NOMO-1 treated with dmso at 0.1 percent for 144 hours (cell line): ENCODE measurements around the gene TARBP1.
A peak's percentile ranks its signal among the peaks of the same experiment; 100 is the strongest.
"Not testable (repeated sequence)": the region's sequence is repeated elsewhere in the genome, so short reads cannot be mapped to it uniquely, and the experiment has no call there.

Experiments
- DNase-seq: peaks from one replicate; lab custom pipeline; 2025; ENCODE audit not compliant: unreplicated experiment; lab: John Stamatoyannopoulos, UW

Gene TARBP1

DNA sequence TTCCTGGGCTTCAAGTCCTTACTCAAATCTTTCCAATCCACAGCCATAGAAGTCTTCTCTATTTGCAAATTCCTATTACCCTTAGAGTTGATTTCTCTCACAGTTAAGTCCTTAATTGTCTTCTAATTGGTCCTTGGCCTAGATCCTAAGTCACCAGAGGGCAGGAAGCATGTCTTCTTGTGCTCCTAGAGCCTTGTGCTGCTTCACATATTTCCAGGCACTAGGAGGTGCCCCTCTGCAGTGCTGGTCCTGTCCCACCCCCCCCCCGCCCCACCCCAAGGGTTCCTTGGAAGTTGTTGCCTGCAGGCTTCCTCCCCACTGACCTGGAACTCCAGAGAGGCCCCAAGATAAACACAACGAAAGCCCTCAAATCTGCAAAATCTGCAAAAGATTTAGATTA is 28.1 kb upstream of the TARBP1 start:
- no peak for DNase-seq

DNA sequence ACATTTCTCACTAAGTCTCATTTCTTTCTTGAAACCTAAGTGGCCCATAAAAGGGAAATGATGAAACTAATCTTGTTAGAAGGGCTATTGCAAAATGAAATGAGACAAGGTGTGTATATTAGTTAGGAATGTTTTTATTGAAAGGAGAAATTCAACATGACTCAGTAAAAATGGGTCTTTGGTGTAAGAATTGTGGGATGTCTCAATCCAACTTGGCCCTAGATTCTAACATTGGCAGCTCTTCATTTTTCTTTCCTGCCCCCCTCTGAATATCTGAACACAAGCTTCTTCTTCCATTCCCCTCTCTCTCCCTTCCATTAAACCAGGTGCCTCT is 26.8 kb upstream of the TARBP1 start:
- no peak for DNase-seq

DNA sequence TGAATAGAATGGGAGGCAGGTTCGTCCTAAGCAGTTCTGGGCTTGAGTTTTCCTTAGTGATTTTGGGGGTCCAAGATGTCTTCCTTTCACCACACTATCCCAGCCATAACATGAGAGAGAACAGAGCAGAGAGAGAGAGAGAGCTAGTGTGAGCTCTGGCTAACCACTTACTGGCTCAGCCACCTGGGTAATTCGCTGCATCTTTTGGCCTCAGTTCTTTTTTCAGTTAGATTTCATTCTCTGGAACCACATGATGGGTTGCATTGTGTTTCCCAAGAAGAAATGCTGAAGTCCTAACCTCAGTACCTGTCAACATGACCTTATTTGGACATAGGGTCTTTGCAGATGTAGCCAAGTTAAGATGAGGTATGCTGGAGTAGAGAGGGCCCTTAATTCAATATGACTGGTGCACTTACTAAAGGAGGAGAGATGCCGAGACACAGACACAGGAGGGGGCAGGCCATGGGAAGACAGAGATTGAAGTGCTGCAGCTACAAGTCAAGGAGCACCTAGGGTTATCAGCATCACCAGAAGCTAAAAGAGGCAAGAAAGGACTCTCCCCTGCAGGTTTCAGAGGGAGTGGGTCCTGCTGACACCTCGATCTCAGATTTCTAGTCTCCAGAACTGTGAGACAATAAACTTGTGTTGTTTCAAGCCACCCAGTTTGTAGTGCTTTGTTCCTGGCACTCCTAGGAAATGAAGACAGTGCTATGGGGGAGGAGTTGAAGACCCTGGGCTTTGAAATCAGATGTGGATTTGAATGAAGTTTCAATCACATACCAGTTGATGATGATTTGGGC is 26.2 kb upstream of the TARBP1 start:
- no peak for DNase-seq

DNA sequence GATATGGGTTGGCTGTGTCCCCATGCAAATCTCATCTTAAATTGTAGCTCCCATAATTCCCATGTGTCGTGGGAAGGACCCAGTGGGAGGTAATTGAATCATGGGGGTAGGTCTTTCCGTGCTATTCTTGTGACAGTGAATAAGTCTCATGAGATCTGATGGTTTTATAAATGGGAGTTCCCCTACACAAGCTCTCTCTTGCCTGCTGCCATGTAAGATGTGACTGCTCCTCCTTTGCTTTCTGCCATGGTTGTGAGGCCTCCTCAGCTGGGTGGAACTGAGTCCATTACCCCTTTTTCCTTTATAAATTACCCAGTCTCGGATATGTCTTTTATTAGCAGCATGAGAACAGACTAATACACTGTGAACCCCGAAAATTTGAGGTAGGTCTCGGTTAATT is 25.3 kb upstream of the TARBP1 start:
- DNase-seq: not testable (repeated sequence)

DNA sequence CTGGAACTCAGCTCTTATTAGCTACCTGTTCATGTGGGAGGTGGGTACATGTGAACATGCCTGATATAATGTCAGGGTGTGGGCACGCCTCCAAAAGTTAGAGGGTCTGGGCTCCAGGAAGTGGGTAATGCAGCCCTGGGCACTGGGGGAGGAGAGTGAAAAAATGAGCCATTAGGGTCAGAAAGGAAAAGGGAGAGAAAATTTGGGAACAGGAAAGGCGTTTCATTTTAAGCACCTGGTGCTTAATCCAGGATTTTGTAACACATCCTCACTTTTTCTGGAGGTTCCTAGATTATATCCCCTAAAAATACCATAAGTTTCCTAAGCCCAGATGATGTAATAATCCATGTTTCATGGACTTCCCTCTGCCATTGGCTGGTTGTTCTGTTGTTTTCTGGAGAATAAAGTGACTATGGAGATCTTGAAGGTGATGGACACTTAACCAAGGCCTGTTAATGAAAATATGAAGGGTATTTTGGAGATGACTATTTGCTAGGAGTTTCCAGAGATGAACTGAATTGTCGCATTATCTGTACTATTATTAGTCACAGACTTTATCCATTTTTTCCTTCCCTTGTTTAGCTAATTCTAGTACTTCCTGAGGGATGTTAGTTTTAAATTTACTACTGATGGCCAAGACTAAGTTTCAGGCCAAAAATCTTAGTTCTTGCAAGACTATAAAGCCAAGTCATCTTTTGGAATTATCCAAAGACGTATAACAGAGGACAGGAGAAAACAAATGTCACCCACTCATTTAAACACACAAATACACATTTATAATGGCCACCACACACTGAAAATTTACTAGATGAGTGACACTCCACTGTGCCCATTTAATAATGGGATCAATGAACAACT is 24.4 kb upstream of the TARBP1 start:
- no peak for DNase-seq

DNA sequence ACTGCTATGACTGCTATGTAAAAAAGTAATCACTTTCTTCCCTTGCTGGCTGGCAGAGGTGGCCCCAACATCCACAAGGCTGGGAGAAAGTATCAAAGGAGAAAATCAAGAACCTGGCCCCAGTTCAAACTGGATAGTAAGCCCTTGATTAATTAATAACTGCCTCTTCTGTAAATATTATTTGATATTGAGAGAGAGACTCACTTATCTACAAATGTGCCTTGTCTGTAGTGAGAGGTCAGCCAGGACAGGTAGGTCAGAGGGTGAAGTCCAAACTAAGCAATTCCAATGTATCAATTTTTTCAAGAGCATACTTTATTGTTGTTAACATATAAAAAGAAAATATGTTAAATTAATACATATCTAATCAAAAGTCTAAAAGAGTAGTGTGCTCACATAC is 23.8 kb upstream of the TARBP1 start:
- no peak for DNase-seq

DNA sequence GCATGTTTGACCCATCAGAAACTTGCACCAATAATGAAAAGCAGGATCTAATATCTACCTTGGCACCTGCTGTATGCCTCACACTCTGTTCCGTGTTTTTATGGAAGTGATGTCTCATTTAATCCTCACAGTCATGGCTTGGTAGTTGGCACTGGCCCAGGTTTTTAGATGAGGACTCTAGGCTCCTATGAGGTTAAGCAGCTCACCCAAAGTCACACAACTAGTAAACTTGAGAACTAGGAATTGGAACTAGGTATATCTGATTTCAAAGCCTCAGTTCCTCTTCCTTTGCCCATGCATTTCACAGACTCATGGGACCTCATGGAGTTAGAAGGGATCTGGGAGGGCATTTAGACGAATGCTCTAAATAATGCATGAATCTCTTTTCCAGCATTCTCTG is 21.3 kb upstream of the TARBP1 start:
- DNase-seq: no peak

DNA sequence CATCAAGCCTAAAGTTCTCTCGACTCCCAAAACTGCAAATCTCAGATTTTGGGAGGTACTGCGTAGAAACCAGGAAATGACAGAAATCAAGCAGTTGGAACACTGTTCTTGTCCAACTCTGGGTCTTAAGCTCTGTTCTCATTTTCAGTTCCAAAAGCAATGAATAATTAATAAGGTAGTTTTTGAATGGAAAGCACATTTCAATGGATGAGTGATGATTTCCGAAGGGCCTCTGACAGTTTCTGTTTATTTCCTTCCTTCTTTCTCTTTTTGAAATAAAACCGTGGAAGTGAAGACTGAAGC is 20.9 kb upstream of the TARBP1 start:
- no peak for DNase-seq

DNA sequence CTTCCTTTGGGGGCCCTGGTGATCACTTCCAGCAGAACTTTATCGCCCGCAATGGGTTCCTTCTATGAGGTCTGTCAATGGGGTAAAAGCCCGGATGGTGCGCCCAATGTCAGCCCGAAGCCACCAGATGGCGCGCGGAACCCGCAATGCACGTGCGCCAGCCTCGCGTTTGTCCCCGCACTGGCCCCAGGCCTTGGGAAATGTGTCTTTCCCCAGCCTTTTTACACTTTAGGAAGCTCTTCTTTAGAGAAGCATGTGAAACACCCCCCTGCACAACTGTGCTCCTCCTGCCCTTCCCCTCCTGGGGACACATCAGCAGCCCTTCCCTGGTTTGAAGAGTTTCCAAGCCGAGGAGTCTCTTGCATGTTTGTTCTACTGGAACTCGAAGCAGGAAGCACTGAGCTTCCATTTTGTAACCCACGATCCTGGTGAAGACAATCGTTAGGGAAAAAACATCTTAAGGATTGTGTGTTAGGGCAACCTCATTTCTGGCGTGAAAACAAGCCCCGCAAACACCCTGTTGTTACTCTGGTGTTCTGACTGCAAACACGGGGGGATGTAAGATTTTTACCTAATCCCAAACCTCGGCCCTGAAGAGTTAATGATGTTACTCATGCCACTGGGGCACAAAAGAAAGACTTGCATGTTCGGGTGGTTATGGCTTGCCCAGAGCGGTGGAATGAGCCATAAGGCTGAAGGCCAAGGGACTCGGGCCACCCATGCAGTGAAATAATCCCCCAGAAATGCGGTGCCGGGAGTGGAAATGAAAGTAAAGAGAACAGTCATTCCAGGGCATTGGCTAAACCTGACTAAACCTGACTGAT is 20.4 kb upstream of the TARBP1 start:
- peak; percentile 78 for DNase-seq

DNA sequence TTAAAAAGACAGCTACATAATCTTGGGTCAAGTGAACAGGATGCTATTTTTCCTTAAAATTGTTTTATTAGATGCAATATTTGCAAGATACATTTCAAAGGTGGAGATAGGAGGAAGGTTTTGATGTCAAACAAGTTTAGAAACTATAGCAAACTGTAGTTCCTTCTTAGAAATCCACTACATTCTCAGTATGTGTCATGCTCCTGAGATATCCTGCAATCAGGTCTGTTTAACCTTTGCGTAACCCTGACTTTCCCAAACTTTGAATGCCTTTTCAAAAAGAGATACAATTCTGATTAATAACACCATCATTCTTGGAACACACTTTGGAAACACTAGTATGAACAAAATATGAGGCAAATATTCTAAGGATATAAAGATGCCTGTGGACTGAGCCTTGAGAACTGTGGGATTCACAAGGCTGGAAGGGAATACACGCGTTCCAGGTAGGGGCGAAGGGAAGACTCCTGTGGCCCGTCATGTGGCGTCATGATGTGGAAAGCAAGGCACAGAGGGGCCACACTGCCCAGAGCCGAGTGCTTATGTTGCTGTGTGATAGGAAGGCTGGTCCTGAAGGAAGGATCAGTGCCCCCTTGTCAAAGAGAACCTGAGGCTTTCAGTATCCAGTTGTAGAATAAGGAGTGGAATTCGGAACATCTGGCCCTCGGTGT is 19.6 kb upstream of the TARBP1 start:
- no peak for DNase-seq

DNA sequence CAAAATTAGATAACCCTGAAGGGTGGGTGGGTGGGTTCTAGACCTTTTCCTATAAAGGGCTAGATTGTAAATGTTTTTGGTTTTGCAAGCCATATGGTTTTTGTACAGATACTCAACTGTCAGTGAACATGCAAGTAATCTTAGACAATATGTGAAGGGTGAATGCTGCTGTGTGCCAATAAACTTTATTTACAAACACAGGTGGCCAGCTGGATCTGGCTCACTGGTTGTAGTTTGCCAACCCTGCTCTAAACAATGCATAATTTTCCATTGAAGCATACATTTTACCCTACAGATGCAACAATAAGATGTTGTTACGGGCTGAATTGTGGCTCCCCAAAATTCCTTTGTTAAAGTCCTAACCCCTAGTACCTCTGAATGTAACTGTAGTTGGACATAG is 18.6 kb upstream of the TARBP1 start:
- DNase-seq: no peak

DNA sequence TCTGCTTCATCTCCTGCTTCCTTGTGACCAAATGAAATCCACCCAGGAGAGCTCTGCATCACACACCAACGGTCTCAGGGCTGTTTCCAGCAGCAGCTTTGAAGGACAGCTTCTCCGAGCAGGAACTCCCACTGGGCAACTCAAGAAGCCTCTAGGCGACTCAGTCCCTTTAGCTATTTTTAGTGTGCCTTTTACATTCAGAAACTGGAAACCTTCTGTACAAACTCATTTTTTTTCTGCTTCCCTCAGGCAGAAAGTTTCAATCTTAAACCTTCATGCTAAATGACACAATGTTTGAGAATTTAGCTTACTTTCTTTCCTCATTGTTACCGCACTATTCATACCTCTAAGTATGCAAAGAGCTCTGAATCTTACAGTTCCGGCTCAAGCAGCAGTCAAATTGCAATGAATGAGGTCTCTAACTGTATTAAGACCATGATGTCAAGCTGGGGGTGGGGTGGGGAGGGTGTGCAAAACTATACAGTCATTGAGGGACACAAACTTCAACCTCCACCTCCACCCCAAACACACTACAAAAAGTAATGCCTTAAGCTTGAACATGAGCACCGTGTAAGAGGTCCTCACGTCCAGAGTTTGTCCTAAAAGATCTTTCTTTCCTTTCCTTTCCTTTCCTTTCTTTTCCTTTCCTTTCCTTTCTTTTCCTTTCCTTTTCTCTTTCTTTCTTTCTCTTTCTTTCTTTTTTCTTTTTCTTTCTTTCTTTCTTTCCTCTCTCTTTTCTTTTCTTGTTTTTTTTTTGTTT is 16.4 kb upstream of the TARBP1 start:
- DNase-seq: no peak

DNA sequence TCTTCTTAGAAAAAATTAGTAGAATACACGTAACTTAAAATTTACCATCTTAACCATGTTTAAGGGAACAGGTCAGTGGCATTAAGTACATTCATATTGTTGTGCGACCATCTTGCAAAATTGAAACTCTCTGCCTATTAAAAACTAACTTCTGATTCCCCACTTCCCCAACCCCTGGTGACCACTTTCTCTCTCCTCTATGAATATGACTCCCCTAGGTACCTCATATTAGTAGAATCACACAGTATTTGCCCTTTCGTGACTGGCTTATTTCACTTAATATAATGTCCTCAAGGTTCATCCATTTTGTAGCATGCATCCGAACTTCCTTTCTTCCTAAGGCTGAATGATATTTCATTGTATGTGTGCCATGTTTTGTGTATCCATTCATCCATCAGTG is 15.1 kb upstream of the TARBP1 start:
- DNase-seq: no peak

DNA sequence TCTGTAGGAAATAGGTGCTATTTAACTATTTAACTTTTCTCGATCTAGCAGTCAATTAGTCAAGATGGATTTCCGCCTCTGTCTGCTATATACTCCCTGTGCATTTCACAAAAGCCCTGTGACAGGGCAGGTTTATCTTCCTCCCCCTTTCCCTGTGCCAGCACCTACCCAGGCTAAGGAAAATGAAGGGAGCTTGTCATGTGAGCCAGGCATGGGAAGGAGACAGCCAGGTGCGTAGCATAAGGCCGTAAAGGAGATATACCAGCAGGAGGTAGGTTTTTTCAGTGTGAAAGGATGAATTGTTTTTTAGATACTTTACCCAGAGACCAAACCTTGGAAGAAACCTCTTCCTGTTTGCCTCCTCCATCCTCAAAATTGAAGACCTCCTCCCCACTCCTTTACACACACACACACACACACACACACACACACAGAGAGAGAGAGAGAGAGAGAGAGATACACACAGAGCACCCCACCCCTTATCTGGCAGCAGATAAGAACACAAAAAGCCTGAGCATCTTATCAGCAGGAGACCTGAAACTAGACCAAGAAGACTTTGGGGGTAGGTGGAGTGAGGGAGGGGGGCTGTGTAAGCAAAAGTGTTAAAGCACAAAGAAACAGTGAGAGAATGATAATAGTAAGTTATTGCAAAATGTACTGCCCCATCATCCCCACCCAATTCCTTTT is 12.0 kb upstream of the TARBP1 start:
- no peak for DNase-seq

DNA sequence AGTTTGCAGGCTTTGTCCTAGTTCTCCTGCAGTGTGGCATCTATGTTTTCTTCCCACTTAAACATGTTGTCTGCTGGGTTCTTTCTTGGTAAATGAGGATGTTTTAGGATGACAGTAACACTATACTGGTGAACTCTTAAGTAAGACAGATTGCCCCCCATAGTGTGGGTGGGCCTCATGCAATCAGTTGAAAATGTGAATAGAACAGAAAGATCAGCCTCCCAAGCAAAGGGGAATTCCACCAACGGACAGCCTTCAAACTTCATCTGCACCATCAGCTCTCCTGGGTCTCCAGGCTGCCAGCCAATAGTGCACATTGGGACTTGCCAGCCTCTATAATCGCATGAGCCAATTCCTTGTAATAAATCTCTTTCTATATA is 10.7 kb upstream of the TARBP1 start:
- DNase-seq: no peak

DNA sequence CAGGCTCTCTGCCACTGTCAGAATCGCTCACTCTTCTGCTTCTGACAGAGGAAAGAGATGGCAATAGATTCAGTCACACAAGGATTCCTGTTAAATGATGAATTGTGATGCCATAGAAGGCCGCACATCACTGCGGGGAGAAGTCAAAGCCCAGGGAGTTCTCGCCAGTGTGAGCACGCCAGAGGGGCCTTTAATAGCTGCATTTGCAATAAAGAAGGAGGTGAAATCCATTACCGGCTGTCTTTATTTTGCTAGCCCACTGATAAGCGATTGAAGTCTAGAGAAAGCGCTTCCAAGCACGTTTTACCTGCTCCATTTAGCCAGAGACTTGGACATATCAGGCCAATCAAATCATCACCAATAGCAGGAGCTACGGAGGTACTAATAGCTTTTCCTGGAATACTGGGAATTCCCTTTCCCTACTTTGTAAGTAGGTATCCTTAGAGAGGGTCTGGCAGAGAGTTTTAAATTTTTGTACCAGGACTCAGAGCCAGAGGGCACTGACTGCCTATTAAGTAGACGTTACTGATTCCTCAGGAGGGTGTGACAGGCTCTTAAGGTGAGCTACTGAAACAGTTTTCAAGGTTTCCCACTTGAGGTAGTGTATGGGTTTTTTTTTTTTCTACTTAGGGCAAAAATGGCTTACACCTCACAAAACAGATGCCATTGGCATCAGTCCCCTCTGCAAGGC is 10.2 kb upstream of the TARBP1 start:
- no peak for DNase-seq

DNA sequence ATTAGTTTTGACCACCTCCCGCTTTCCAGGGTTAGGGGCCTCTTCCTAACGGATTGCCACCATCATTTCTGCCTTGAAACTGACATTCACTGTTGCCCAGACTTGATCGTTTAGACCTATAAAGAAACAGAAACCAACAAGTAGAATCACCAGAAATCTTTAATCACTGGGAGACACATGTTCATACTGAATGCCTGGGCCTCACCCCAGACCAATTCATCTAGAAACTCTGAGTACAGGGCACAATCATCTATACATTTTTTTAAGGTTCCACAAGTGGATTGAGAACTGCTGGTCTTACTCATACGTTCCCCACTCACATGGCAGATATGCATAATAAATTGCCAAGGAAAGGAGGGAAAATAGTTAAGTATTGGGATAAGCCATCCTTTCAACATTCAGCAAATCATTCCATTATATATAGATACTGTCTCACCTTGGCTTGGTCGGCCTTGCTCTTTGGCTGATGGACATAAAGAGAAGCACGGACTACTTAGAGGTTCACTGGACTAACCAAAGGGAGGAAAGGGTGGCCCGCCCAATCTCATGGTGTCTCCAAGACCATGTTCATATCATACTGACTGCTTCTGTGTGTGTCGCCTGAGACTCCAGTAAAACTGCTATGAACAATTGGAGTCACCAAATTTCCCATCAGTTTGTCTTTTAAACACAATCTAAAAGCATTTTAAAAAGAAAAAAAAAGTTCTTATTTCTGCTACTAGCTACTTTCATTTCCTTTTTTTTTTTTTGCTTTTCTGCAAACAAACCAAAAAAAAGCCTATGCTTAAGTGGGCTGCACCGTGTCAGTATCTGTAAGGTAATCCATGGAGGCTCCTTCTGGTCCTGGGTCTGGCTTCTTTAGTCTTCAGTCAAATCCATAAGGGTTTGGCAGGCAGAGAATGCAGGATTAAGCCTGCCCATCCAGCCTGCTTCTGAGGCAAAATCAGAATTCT is 9.4 kb upstream of the TARBP1 start:
- DNase-seq: peak; percentile 28
